Astrocyte of the cerebellum (primary cell): ENCODE results near the gene C8B.

Experiments used
- DNase-seq: peaks from one replicate; pipeline ENCODE4 v3.0.0-alpha.2; 2011; ENCODE audit warnings: low read depth
- H3K4me3 ChIP-seq: 2 replicates; pipeline ENCODE4 v1.5.1; 2011; ENCODE audit warnings: mild to moderate bottlenecking, low read depth, low read length, moderate library complexity
- CTCF ChIP-seq: IDR thresholded peaks from 2 replicates; pipeline ENCODE4 v1.5.1; 2012; ENCODE audit warnings: low read length, low read depth, moderate library complexity, mild to moderate bottlenecking; ENCODE audit errors: missing control alignments
- in situ Hi-C: cut with HindIII; loops from 2 replicates; pipeline ENCODE4 v1.10.0; 2017; ENCODE audit warnings: low sequenced_read_pairs

C8B gene

GRCh38 chr1:56967355-56967754 lies 1.5 kb upstream of the C8B start:
- no peak overlapping the region for H3K4me3 ChIP-seq
- in situ Hi-C loops, result no loop called here
- no peak for DNase-seq
- no peak for TF ChIP-seq CTCF

- in situ Hi-C loops, result no loop called here
- no peak overlapping the region for H3K4me3 ChIP-seq
- DNase-seq, result no peak
- TF ChIP-seq CTCF, result no peak
These were observed 834 bp upstream of the C8B start for GRCh38 chr1:56966698-56966999.

- no peak for DNase-seq
- H3K4me3 ChIP-seq, result no peak overlapping the region
- in situ Hi-C loops, result no loop called here
- no peak for TF ChIP-seq CTCF
These were observed 624 bp downstream of the C8B start for GRCh38 chr1:56965191-56965590.

GRCh38 chr1:56964349-56965017 lies 1.3 kb downstream of the C8B start:
- H3K4me3 ChIP-seq, result no peak overlapping the region
- in situ Hi-C loops, result no loop called here

GRCh38 chr1:56963667-56964066 lies 2.1 kb downstream of the C8B start:
- TF ChIP-seq CTCF, result no peak
- in situ Hi-C loops, result no loop called here
- no peak for DNase-seq
- no peak overlapping the region for H3K4me3 ChIP-seq

More at GRCh38 chr1:56964349-56965017, 1.3 kb downstream of the C8B start:
- TF ChIP-seq CTCF, result no peak
- DNase-seq, result no peak

GRCh38 chr1:56961426-56961825 lies 4.4 kb downstream of the C8B start:
- no peak overlapping the region for H3K4me3 ChIP-seq
- in situ Hi-C loops, result no loop called here
- no peak for DNase-seq
- no peak for TF ChIP-seq CTCF

- in situ Hi-C loops, result no loop called here
- TF ChIP-seq CTCF, result no peak
- H3K4me3 ChIP-seq, result no peak overlapping the region
- no peak for DNase-seq
These were observed 7.3 kb downstream of the C8B start for GRCh38 chr1:56958526-56958925.
